Regular cardiac myocyte (primary cell): ENCODE data around the gene TLE1. TPM values are rescaled to one million over a fixed set of nuclear protein-coding genes. Genes with fewer than 3 reads are reported as not detected.

Experiments
- total RNA-seq: library from RNA; depleted of rRNA; stranded (reverse); fragments of >200 nt; gene quantifications from 2 replicates; pipeline ENCODE4 v1.2.3, GENCODE V29; 2014

TLE1 gene
- total RNA-seq, result 22.0 and 31.0 TPM in 2 replicates

DNA sequence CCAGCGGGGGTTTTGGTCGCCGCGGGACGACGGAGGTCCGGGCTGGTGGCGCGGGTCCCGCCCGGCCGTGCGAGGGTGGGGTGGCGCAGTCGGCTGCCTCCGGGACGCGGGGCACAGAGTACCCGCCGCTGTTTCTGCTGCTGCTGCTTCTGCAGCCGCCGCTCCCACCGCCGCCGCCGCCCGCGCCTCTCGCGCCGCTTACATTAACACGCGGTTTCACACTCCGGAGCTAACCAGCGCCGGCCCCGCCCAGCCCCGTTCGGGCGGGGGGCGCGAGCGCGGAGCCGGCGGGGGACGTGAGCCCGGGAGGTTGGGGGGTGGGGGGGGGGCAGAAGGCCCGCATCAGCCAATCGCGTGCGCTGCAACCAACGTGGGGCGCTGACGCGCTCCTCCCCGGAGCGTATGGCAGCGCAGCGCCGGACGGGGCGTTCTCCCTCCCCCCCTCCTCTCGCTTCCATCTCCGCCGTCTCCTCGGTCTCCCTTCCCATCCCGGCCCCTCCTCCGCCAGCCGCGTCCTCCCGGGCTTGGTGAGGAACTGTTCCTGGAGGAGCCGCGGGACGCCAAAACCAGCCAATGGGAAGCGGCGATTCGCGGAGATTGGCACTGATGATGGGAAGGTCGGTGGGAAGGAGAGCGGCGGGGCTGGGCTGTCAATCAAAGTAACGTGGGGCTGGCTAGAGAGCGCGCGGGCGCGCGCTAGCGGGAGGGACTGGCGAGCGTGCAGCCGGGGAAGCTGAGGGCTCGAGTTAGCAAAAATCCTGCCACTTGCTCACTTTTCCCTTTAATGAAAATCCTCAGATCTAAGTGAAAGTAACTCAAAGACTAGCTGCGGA, at the start of gene TLE1:
Gene TLE1, minus strand, starts transcription at position 205 of the 833 bp plus-strand sequence. CDS start 1,307 bp downstream, outside the sequence.

Other genes with a start within 250 kb of the TLE1 start
- gene SPATA31D4, start 238.9 kb upstream of the TLE1 start, total RNA-seq, result not detected in 2 replicates